Inferior parietal cortex (tissue), 1 donor: ENCODE measurements around the gene CNR1.
"Not testable (repeated sequence)": the region's sequence is repeated elsewhere in the genome, so short reads cannot be mapped to it uniquely, and the experiment has no call there.

Experiments used
- DNase-seq: peaks from one replicate; pipeline ENCODE4 v3.0.0-alpha.2; 2016; ENCODE audit errors: extremely low spot score

The CNR1 gene

GRCh38 chr6:88165844-88166492 is at the start of gene CNR1:
Gene CNR1, minus strand, starts transcription at chr6:88166347. Its CDS starts 21,073 bp downstream, at chr6:88145274.
- DNase-seq, result no peak

DNA sequence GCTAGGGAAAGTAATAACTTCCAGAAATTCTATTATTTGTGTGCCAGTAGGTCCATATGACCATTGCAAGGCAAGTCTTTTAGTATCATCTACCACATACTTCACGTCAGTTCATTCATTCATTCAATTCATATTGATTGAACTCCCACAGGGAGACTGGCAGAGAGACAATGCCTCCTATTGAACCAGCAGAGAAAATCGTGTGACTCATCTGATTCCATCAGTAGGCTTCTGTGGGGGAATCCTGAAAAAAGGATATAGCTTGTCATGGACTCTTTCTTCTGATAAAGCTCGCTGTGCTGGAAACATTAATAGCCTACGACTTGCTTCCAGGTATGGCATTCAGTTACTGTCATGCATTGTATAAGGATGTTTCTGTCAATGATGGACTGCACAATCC is 45.3 kb upstream of the CNR1 start:
- DNase-seq, result no peak

DNA sequence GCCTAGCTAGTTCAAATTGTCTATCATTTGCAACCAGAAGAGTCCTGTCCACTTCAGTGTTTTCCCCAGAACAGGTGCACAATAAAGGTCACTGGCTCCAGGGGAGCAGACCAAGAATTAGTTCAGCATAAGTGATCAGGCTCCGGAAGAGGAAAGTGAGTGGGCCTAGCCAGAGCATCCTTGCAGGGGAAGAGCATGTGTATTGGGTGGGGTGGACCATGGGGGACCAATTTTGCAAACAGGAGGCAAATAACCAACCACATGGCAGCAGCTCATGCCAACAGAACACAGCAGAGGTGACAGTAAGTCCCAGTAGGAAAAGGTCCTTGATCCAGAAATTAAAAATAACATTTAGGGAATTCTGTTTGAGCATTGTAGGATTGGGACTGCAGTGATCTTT is 43.2 kb upstream of the CNR1 start:
- no peak for DNase-seq

- no peak for DNase-seq
These were observed 42.6 kb upstream of the CNR1 start for GRCh38 chr6:88208726-88209125.

- not testable (repeated sequence) for DNase-seq
These were observed 35.6 kb upstream of the CNR1 start for GRCh38 chr6:88201734-88202133.

DNA sequence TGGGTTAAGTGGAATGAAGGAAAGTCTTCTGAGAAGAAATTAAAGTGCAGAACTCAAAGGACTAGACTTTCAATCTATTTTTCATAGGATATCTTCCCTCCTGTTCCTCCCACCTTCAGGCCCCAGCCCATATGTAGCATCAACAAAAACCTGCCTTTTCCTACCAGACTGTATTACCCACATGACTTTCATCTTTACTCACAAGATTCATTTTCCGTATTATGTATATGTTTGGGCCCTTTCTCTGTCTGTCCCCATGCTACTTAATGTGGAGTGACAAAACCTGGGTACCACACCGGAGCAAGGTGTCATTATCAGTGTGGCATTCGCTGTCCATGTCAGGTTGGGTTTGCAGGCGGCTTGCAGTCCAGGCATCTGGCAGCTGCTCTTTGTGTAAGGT is 18.8 kb upstream of the CNR1 start:
- DNase-seq, result no peak

DNA sequence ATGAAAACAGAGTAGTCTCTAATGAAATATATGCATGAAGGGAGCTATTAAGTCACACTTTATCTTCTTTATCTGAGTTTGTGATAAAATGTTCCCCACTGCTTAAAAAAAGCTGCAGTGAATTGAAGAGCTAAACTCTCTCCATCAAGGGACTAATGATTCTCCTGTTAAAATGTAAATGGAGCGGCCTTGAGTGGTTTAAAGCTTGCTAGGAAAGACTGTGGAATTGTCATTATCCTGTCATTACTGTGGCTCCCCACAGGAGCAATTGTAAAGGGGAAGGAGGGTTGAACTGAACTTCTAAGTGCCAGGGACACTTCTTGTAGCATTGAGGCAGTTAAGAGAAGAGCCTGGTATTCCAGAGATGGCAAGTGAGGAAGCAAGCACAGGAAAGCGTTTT is 17.3 kb upstream of the CNR1 start:
- no peak for DNase-seq

DNA sequence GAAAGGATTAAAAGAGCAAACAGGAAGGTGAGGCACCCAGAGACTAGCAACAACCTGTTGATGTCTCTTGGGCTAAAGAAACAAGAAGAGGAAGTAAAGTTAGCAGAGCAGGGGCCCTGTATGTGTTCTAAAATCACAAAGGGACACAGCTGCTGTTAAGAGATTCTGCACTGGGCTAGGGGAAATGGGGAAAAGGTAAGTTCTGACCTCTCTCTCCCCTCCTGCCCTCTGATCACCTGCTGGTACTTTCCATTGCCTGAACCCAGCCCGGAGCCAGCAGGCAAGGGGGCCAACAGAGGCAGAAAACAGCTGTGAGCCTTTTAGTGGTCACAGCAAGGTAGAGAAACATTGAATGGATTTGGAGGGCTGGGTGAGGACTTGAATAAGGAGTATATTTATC is 13.5 kb upstream of the CNR1 start:
- no peak for DNase-seq

GRCh38 chr6:88177961-88178464 is 11.9 kb upstream of the CNR1 start:
- no peak for DNase-seq

GRCh38 chr6:88174906-88175305 is 8.8 kb upstream of the CNR1 start:
- no peak for DNase-seq

- DNase-seq, result no peak
These were observed 5.2 kb upstream of the CNR1 start for GRCh38 chr6:88171312-88171711.

DNA sequence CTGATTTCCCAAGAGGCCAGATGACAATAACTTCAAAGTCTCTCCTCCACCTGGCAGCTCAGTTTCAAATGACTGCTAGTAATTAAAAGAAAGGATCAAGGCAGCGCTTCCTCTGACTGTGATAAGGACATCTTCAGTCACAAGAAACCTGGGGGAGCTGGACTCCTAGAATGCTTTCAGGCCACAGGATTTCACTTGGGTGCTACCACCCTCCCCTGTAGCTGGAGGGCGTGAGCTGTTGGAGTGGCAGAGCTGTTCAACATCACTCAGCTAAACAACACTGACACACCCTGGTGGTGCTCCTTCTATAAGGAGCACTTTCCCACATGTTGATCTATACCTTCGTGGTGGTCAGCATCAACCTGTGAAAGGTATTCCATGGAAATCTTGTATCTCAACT is 2.2 kb upstream of the CNR1 start:
- no peak for DNase-seq

- DNase-seq, result no peak
These were observed 1.3 kb upstream of the CNR1 start for GRCh38 chr6:88167352-88167937.

DNA sequence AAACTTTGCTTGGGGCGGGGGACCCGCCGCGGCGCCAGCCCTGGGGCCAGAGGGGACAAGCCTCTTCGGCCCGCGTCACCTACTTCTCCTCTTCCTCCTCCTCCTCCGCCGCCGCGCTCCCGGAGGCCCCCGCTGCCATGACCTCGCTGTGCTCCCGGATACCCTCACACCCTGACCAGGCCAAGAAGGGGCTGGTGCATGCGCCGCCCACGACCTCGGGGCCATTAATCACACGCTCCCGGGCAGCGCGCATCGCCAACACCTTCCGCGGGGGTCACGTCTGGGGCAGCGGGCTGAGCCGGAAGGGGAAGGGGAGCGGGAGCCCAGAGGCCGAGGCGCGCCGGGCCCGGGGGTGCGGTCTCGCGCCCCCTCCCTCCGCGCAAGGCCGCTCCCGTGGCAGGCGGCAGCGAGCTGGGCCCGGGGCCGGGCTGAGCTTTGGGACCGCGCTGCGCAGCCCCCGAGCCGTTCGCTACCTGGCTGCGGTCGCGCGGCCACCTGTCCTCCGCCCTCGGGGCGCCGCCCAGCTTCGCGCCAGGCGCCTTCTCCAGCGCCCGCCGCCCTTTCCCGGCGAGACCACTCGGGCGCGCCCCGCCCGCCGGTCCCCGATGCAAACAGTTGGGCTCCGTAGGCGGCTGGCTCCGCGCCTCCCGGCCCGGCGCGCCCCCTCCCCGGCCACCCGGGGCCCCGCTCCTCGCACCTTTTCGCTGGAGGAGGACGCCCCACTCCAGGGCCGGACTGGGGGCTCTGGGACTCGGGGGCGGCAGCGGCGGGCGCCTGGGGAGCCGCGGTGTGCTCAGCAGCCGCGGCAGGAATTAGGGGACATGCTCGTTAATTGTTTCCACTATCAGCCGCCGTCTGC is 575 bp upstream of the CNR1 start:
- no peak for DNase-seq

DNA sequence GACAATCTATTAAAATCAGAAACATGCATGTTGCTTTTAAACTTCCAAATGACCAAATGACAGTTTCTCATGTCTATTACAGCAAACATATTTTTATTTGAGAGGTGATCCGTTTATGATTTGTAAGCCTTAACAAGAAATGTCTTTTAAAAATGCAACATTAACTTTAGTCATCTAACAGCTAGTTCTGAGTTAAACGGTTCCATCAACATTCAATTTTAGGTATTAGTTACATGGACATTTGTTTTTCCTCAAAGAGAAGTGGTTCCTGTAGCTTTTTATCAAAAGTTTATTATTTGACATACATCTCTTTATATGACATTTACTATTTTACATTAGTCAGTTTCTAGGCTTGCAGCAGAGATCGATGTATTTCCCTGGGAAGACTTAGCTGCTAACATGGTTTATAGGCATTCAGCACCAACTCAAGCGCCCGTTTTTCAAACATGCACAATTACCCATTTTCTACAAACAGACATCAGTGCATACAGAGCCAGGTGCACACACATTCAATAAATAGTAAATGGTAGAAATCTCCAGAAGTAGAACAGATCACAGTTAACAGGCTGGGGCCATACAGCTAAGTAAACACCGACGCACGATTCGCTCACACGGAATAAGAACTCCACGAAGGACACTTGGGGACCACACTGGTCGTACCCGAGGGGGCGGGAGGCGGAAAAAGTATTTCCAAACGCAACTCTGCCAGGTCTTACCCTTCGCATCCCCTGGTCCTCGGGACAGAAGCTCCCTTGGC is 882 bp downstream of the CNR1 start:
- DNase-seq, result no peak

DNA sequence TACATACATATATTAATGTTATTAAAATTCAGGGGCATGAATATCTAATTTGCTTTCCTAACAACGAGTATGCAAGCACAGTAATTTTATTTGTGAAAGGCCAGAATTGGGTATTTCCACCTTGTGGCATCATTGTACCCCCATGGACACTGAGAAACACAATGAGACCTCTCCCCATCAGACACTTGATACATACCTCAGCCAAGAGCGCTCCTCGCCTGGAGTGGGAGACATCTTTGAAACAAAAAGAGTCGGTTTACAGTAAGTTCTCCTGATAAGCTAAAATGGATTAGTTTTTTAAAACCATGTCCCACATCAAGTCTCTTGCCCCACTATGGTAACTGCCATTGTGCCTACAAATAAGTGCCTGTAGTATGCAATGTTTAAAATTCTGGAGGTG is 2.1 kb downstream of the CNR1 start:
- no peak for DNase-seq

DNA sequence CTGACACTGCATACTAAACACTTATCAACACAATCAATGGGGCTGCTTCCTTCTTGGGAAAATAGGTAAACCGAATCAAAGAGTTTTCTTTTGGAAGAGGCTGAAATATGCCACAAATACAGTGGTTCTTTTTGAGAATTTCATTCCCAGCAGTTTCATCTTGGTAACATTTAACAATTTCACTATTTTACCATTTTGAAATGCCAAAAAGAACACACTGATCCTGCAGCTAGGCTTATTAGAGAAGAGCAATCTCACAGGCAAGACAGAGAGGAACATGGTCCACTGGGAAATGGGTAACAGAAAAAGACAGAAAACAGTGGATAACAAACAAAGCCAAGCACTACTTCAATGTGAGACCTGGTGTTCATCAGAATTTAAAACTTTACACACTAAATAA is 2.5 kb downstream of the CNR1 start:
- no peak for DNase-seq

DNA sequence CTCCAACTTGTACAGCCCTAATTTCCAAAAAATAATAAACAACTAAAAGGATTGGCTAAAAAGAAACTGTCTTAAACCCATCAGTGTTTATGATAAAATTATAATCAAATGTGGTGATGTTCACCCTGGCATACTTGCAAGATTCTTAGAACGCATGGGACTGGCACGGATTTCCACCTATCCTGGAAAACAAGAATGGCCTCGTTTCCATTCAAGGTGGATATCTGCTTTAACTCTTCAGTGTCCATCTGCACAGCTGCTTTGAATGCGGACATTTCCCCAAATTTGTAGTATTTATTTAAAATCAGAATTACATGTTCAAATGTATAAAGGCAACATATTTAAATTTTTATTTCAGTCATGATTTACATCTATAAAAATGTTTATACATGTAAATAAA is 4.2 kb downstream of the CNR1 start:
- no peak for DNase-seq

DNA sequence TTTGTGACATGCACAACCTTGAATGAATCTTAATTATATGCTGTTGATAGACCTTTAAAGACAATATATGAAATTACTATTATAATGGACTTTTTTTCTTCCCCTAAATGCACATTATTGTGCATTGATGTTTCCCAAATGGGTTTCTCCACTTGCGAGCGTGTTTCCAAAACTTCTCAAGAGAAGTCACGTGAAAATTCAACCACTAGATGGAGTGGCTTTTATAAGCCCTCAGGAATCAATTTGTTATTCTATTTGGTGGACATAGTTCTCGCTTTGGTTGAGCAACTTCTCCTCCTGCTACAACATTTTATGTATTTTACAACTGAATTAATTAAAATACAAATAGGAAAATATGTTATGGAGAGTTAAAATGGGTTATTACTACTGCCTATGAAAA is 9.0 kb downstream of the CNR1 start:
- DNase-seq, result no peak

DNA sequence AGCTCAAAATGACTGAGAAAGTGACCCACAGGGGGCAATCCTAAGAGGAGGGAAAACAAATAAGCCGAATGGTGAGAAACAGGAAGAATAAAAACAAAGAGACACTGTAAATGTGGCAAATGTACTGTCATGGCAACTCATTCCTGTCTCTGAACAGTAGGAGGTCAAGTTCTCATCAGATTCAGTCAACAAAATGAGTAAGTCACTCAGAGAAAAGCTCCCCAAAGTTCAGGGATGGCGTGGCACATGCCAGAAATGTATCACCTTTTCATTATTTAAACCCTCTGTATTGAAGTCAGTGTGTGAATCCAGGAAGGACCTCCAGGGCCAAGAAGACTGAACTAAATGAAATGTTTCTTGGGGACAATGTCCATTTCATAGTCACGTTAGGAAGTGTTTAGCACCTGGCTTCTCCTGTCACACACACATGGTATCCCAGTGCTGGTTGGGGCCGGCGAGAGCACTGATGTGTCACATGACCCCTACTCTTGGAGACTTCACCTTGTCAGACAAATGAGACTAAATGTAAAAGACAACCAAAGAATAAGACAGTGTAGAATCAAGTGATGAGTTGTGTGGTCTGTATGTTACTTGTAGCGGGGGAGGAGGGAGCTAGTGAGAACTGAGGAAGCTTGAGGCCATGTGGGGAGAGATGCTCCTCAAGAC is 20.7 kb downstream of the CNR1 start:
- no peak for DNase-seq

DNA sequence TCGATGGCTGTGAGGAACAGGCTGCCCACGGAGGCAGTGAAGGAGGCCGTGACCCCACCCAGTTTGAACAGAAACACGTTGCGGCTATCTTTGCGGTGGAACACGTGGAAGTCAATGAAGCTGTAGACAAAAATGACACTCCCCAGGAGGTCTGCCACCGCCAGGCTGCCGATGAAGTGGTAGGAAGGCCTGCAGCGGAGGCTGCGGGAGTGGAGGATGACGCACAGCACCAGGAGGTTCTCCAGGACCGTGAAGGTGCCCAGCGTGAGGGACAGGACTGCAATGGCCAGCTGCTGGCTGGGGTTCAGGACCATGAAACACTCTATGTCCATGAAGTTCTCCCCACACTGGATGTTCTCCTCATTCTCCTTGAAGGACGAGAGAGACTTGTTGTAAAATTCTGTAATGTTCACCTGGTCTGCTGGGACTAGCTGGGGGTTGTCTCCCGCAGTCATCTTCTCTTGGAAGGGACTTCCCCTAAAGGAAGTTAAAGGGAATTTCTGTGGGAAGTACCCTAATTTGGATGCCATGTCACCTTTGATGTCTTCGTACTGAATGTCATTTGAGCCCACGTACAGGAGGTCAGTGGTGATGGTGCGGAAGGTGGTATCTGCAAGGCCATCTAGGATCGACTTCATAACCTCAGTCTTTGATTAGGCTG is 21.4 kb downstream of the CNR1 start:
- DNase-seq, result no peak
